Islet precursor cell (in vitro differentiated cells): Measurements from ENCODE around the gene RITA1.

Experiments used
- DNase-seq: peaks from one replicate; pipeline ENCODE4 v3.0.0-alpha.2; 2018

The RITA1 gene

GRCh38 chr12:113154351-113154973 lies 31.1 kb upstream of the RITA1 start:
- DNase-seq: peak; percentile 81

GRCh38 chr12:113155060-113155459 lies 30.5 kb upstream of the RITA1 start:
- peak; percentile 53 for DNase-seq

- DNase-seq: no peak
Observed at GRCh38 chr12:113155646-113156045, 29.9 kb upstream of the RITA1 start.

- DNase-seq: no peak
Observed at GRCh38 chr12:113157218-113157859, 28.2 kb upstream of the RITA1 start.

GRCh38 chr12:113158439-113159203 lies 26.9 kb upstream of the RITA1 start:
- no peak for DNase-seq

- DNase-seq: no peak
Observed at GRCh38 chr12:113159937-113160336, 25.6 kb upstream of the RITA1 start.

GRCh38 chr12:113161415-113162016 lies 24.0 kb upstream of the RITA1 start:
- DNase-seq: peak; percentile 100

GRCh38 chr12:113162102-113163029 lies 23.2 kb upstream of the RITA1 start:
- peak; percentile 90 for DNase-seq

GRCh38 chr12:113163030-113163360 lies 22.5 kb upstream of the RITA1 start:
- no peak for DNase-seq

GRCh38 chr12:113164014-113164413 lies 21.5 kb upstream of the RITA1 start:
- DNase-seq: no peak

- DNase-seq: no peak
Observed at GRCh38 chr12:113165521-113166450, 19.7 kb upstream of the RITA1 start.

GRCh38 chr12:113167868-113168267 lies 17.7 kb upstream of the RITA1 start:
- DNase-seq: no peak

- DNase-seq: no peak
Observed at GRCh38 chr12:113169697-113170096, 15.8 kb upstream of the RITA1 start.

GRCh38 chr12:113170457-113170856 lies 15.1 kb upstream of the RITA1 start:
- no peak for DNase-seq

- no peak for DNase-seq
Observed at GRCh38 chr12:113170926-113171325, 14.6 kb upstream of the RITA1 start.

GRCh38 chr12:113171543-113171942 lies 14.0 kb upstream of the RITA1 start:
- DNase-seq: no peak

- DNase-seq: no peak
Observed at GRCh38 chr12:113172185-113172584, 13.3 kb upstream of the RITA1 start.

GRCh38 chr12:113173081-113173698 lies 12.3 kb upstream of the RITA1 start:
- DNase-seq: no peak

- peak; percentile 89 for DNase-seq
Observed at GRCh38 chr12:113174461-113175384, 10.8 kb upstream of the RITA1 start.

- DNase-seq: no peak
Observed at GRCh38 chr12:113179023-113179422, 6.5 kb upstream of the RITA1 start.
